ENCODE data around the gene RAB11FIP4.

GRCh38 chr17:31434727-31435050 lies 43.2 kb downstream of the RAB11FIP4 start:
- TF ChIP-seq, protein P1, sequence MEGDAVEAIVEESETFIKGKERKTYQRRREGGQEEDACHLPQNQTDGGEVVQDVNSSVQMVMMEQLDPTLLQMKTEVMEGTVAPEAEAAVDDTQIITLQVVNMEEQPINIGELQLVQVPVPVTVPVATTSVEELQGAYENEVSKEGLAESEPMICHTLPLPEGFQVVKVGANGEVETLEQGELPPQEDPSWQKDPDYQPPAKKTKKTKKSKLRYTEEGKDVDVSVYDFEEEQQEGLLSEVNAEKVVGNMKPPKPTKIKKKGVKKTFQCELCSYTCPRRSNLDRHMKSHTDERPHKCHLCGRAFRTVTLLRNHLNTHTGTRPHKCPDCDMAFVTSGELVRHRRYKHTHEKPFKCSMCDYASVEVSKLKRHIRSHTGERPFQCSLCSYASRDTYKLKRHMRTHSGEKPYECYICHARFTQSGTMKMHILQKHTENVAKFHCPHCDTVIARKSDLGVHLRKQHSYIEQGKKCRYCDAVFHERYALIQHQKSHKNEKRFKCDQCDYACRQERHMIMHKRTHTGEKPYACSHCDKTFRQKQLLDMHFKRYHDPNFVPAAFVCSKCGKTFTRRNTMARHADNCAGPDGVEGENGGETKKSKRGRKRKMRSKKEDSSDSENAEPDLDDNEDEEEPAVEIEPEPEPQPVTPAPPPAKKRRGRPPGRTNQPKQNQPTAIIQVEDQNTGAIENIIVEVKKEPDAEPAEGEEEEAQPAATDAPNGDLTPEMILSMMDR (conservative IDR thresholded peaks at IDR 0.05; ENCODE audit: low read length): no peak
- no peak for TF ChIP-seq EZH2phosphoT487 (IDR thresholded peaks at IDR 0.05; ENCODE audit: borderline replicate concordance)
